ENCODE data around the gene ITIH6.
"Not testable (repeated sequence)": the region's sequence is repeated elsewhere in the genome, so short reads cannot be mapped to it uniquely, and the experiment has no call there.

Gene ITIH6

DNA sequence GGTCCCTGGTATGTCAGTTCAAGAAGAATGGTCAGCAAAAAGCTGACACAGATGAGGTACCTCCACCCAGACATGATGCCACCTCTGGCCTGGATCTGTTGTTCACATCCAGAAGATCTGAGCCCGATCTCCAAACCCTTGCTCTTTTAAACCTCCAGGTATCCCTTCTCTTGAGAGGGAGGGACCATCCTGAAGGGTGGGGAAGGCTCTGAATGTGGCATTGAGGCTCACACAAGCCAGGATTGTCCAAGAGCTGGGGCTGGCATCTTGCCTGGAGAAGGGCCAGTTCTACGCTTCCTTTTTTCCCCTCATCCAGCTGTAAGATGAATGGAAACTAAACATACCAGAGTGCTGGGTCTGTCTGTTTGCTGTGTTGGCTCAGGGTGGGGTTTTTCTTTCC is at the start of gene ITIH6:
Gene ITIH6, minus strand, starts transcription at position 119 of the 400 bp plus-strand sequence. Its CDS starts 45 bp downstream, at position 74.
- no peak for DNase-seq

DNA sequence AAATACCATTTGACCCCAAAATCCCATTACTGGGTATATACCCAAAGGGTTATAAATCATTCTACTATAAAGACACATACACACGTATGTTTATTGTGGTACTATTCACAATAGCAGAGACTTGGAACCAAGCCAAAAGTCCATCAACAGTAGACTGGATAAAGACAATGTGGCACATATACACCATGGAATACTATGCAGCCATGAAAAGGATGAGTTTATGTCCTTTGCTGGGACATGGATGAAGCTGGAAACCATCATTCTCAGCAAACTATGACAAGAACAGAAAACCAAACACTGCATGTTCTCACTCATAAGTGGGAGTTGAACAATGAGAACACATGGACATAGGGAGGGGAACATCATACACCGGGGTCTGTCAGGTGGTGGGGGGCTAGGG is 49.6 kb upstream of the ITIH6 start:
- DNase-seq = not testable (repeated sequence)

GRCh38 chrX:54843050-54843449 is 45.0 kb upstream of the ITIH6 start:
- DNase-seq = no peak

- DNase-seq = no peak
Measured at GRCh38 chrX:54842607-54843006, 44.6 kb upstream of the ITIH6 start.

DNA sequence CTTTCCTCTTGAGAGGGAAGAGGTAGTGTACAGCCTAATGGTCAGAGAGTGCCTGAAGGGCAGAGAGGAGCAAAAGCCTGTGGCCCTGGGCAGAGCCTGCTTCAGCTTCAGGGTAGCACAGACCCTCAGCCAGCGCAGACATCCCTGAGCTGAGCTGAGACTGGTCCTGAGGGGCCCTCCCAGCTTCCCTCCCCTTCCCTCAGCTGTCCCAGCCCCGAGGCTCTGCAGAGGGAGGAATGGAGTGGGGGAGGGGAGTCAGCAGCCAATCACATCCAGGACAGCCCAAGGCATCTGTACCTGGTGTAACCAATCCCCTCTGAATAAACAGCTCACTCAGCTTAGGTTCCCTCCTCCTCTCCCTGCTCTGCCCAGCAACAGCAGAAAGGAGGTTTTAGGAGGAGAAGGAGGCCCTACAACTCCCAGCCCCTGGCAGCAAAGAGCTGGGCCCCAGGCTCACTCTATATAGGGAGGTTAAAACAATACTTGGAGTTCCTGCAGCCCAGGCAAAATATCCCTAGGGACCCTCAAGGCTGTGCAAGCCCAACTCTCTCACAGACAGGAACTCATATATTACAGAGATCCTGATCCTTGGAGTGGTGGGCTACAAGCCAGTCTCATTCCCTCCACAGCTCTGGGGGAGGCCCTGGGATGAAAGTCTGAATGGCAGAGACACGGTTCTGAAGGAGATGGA is 43.3 kb upstream of the ITIH6 start:
- DNase-seq = not testable (repeated sequence)

- no peak for DNase-seq
Measured at GRCh38 chrX:54838583-54838982, 40.5 kb upstream of the ITIH6 start.

DNA sequence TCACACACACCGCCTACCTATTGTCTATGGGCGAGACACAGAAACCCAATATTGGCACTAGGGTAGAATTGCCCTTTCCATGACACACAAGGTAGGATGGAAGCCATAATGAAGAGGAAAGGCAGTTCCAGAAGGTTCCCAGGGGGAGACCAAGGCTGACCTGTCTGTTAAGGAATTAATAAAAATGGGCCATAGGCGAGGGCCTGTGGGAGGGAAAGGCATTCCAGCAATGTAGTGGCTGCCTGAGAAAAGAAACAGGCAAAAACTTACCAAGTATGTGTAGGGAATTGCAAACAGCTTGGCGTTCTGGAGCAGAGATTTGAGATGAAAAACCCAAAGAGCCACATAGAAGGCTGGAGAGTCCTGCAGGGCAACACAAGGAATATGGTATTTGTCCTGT is 28.5 kb upstream of the ITIH6 start:
- no peak for DNase-seq

DNA sequence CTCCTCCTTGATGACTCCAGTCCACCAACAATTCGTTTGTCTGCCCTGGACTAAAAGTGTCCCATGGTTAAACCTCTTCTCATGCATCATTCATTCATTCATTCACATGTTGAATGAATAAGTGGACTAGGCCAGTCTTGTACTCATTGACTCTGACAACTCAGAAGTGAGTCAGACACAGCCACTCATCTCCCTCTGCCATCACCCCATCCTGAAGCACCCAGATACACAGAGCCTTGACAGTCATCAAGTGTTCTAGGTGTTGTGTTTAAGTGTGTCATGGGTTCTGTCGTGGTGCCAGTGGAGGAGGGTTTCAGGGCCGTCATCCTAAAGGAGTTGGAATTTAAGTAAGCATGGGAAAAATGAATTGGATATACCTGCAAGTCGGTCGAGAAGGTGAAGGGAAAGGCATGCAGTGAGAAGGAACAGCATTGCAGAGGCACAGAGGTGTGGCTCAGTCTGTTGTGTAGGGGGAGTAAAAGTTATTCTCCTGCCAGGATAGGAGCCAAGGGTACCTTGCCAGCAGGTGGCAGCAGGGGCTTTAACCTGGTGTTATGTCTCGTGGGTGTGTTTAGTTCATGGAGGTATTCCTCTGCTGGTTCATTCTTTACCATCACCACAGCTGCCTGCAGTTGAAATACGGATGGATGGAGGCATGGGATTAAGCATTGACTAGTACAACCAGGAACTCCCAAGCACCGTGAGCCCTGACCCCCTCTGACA is 27.8 kb upstream of the ITIH6 start:
- DNase-seq = no peak

GRCh38 chrX:54824722-54825121 is 26.7 kb upstream of the ITIH6 start:
- no peak for DNase-seq

DNA sequence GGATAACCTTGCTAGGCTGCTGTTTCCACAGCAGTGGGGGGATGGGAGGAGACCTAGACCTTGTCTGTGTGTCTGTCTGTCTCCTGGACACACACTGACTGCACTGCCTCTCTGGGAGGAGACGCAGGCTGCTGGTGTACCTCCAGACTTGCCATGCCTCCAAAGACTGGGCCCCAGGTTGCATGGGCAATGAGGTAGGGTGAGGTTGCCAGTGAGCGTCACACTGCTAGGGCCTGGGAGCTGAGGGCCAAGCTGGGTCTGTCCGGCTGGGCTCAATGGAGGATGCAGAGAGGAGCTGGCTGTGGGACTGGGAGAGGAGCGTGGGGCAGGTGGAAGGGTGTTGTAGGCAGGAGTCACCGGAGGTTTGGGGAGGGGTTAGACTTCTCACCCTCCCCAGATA is 26.1 kb upstream of the ITIH6 start:
- no peak for DNase-seq

DNA sequence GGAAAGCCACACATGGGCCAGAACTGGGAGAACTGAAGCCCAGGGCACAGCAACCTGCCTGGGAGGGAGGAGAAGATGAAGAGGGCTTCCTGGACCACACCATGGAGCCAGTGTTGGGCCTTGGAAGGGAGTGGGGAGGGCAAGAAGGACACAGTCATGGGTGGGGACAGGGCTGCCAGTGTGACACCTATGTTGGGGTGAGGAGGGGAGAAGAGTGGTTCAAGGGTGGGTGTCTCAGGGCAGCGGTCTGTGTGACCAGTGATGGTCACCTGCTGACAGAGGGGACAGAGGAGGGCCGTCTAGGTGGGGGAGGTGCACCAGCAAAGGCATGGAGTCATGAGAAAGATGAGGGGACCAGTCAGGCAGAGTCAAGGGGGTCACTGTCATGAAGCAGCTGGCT is 23.3 kb upstream of the ITIH6 start:
- DNase-seq = no peak

- DNase-seq = no peak
Measured at GRCh38 chrX:54820737-54821136, 22.7 kb upstream of the ITIH6 start.

DNA sequence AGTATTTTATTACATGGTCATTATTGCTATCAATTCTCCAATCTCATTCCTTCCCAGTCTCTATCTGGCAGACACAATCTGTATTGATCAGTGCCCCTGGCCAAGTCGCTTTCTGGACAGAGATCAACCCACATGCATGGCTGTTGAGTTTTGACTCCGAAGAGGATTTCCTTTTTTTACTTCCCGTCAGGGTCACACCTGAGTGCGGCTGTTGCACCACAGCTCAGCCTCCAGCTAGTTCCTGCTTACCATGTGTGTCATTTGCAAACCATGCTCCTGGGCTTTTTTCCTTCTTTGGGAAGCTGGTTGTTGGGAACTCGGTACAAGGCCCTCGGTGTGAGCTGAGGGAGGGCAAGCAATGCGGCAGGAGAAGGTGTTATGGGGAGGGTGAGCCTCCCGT is 21.1 kb upstream of the ITIH6 start:
- no peak for DNase-seq

DNA sequence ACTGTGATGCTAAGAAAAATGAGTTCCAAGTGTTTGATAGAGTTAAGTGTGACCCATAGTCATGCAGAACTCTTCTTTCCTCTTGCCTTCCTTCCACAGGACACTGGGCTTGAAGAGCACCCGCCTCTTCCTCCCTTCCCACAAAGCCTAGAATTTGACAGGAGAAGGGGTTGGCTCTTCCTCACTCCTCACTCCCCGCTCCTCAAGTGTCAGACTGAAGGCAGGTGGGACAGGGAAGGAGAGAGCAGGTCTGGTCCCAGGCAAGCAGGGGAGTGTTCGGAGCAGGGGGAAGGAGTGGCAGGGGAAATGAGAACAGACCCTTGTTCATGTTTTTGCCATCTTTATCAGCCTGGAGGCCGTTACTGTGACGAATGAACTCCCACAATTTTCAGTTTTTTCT is 20.2 kb upstream of the ITIH6 start:
- no peak for DNase-seq

GRCh38 chrX:54817220-54817820 is 19.3 kb upstream of the ITIH6 start:
- DNase-seq = no peak

DNA sequence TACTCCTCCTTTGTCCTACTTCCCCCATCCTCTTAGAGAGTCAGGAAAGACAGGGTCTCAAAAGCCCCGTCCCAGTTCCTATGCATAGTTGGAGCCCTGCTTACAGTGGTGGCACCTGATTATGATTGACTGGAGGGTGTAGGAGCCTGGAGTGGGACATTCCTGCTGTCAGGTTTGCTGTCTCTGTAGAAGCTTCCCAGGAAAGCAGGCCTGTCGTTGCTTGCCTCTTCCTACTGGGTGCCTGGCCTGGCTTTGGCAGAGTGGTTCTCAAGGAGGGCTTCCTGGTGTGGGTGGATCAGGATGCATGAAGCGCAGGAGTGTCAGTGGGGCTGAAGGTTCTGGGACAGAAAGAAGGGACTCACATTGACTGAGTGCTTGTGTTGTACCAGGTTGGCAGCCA is 14.3 kb upstream of the ITIH6 start:
- no peak for DNase-seq

- DNase-seq = no peak
Measured at GRCh38 chrX:54811301-54811885, 13.3 kb upstream of the ITIH6 start.

DNA sequence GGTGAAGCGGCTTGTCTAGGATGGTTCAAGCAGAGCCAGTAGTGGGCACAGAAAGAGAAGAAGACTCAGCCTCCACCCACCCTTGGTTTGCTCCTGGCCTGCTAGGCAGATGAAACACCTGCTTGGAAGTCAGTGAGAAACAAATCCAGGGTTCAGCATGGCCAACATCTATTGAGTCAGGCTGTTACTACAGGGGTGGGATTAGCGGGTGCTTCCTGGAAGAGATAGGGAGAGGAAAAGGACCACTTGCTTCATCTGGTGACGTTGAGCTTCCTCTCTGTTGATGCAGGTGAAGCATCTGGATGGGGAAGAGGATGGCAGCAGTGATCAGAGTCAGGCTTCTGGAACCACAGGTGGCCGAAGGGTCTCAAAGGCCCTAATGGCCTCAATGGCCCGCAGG is 12.5 kb upstream of the ITIH6 start:
- no peak for DNase-seq

GRCh38 chrX:54808605-54809483 is 10.8 kb upstream of the ITIH6 start:
- peak; percentile 78 for DNase-seq

DNA sequence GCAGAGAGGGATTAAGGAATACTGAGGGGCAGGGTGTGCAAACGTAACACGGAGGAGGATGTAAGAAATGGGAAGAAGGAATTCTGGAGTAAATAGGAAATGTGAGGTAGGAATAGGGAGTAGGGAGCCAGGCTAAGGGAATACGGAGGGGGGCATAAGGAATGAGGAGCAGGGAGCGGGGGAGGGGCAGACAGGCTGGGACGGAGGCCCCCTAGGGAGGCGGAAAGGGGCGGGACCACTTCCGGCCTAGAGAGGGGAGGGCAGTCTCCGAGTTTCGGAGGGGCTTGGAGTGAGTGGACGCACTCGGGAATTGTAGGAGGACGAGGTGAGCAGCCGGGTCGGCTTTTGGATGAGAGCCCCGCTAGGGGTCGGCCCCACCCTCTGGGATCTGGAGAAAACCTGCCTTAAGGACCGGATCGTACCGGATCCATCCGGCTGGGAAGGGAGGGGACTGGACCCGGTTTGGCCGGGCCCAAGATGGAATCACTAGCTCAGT is 10.1 kb upstream of the ITIH6 start:
- peak; percentile 35 for DNase-seq

DNA sequence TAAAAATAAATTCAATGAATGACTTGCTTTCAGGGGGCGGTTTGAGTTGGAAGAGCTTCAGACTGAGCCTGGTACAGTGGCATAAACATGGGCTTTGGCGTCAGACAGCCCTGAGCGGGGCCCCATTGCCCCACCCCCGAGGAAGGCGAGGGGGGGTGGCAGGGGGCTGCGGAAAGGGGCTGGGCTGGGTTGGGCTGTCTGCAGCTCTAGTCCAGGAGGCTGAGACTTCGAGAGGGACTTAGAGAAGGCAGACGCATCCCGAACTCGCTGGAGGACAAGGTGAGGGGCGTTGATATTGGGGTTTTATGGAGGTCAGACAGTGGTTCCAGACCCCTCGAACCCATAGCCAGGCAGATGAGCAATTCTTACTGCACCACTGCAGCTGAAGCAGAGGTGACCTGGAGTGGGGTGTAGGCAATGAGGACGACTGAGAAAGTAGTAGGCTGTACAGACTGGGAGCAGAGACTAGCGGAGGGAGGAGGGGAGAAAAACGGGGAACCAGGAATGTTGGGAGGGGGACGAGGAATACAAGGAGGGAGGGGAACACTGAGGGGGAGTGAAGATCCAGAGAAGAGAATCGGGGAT is 9.6 kb upstream of the ITIH6 start, which contains the start of gene MAGED2:
Gene MAGED2, plus strand, starts transcription at position 222 of the 585 bp plus-strand sequence. CDS start 1,587 bp downstream, outside the sequence.
- peak; percentile 7 for DNase-seq

- no peak for DNase-seq
Measured at GRCh38 chrX:54799046-54799445, 991 bp upstream of the ITIH6 start.
